Measurements from ENCODE around the gene PTPRN2. TPM values are rescaled to one million over a fixed set of nuclear protein-coding genes. Genes with fewer than 3 reads are reported as not detected.

The PTPRN2 gene
- total and polyA plus RNA-seq, 2 of the 8 experiments (the other 6 are each of a cell fraction or from before 2014, with no cell fraction given): 2.6 to 4.5 TPM

GRCh38 chr7:157843336-157844140, 744.1 kb downstream of the PTPRN2 start:
- no peak overlapping the region for H3K23ac ChIP-seq (ENCODE audit: insufficient read length)
- H3K79me1 ChIP-seq (ENCODE audit: low read depth, low read length): no peaks in the 10 kb centered on the region
- peaks cover 0 to 3% (median 0%) of the 10 kb centered on the region in 4 experiments; a peak in 1 of 7 replicates for H3K27me3 ChIP-seq (replicated peaks in 1 of 4; ENCODE audit: control insufficient read depth in 3 of 4, extremely low read depth in 1 of 4, insufficient read depth in 3 of 4, low read length in 3 of 4)
- no peak overlapping the region for H2BK12ac ChIP-seq (ENCODE audit: low read depth, low read length)
- H2AK5ac ChIP-seq (ENCODE audit: low read depth, low read length): no peak overlapping the region
- H3K14ac ChIP-seq (ENCODE audit: insufficient read length): no peak overlapping the region
- no peak overlapping the region for H4K5ac ChIP-seq (ENCODE audit: insufficient read length, low read depth, low read length)
- 85% methylated on average over 29 of the region's 29 CpGs; no CpG with 5 or more reads in 1 of the 2 experiments for WGBS, 2 experiments (ENCODE audit: extremely low coverage in 1 of 2, insufficient coverage in 1 of 2, insufficient read length in 1 of 2, insufficient replicate concordance in 2 of 2, low coverage in 1 of 2, low lambda C conversion rate in 2 of 2, missing lambda C conversion rate in 1 of 2)
- H3K27ac ChIP-seq (ENCODE audit: low read depth, low read length): no peak overlapping the region
- peak overlapping the region; percentile 34 for H4K91ac ChIP-seq (replicated peaks; ENCODE audit: insufficient read length, low read length)
- no peak overlapping the region for H3K4me3 ChIP-seq (ENCODE audit: extremely low read depth in 1 of 4, insufficient read depth in 2 of 4, low read depth in 3 of 4, low read length in 4 of 4)
- FAIRE-seq: no peak
- no peak overlapping the region for H2BK5ac ChIP-seq (ENCODE audit: low read depth, low read length)
- peaks cover 0 to 23% (median 15%) of the 10 kb centered on the region in 4 experiments; a peak in 6 of 7 replicates for H3K4me1 ChIP-seq (replicated peaks in 1 of 4; ENCODE audit: control insufficient read depth in 3 of 4, insufficient read depth in 4 of 4, low read length in 3 of 4)
- ChIA-PET POLR2A (ENCODE audit: partially characterized antibody) (no interaction called here), CTCF (ENCODE audit: partially characterized antibody) (interaction anchor here (1.7 kb wide), 1 partner anchor 12 kb away, joined by 3 read pairs; no protein-coding TSS in a partner anchor)
- H2BK15ac ChIP-seq (ENCODE audit: low read length): no peak overlapping the region
- TF ChIP-seq TBP (IDR thresholded peaks at IDR 0.05; ENCODE audit: low read depth, low read length) (no peak), GTF2F1 (IDR thresholded peaks at IDR 0.05; ENCODE audit: borderline replicate concordance, low read depth, low read length) (no peak), E2F6 (IDR thresholded peaks at IDR 0.05) (no peak), SIN3A (conservative IDR thresholded peaks at IDR 0.05 in 1 of 2, IDR thresholded peaks at IDR 0.05 in 1 of 2; ENCODE audit: low read depth in 1 of 2, low read length in 2 of 2) (no peak), POU5F1 (IDR thresholded peaks at IDR 0.05; ENCODE audit: low read depth, low read length) (no peak), FOSL1 (IDR thresholded peaks at IDR 0.05; ENCODE audit: insufficient read depth, low read depth, low read length) (no peak), SP4 (IDR thresholded peaks at IDR 0.05; ENCODE audit: low read length) (no peak), CBX8 (IDR thresholded peaks at IDR 0.05; ENCODE audit: borderline replicate concordance, low read depth, low read length) (no peak), SAP30 (IDR thresholded peaks at IDR 0.05; ENCODE audit: insufficient read depth, insufficient replicate concordance, low read length) (no peak), BCL11A (IDR thresholded peaks at IDR 0.05; ENCODE audit: low read depth in 2 of 2, low read length in 2 of 2) (no peak)
- no peaks in the 10 kb centered on the region; a peak in 1 of 8 replicates for H3K36me3 ChIP-seq (ENCODE audit: control insufficient read depth in 2 of 4, insufficient read depth in 4 of 4, low read length in 3 of 4)
- no peak overlapping the region for H2AFZ ChIP-seq (ENCODE audit: low read length)
- no peak overlapping the region for H3K4ac ChIP-seq (replicated peaks; ENCODE audit: insufficient read length, low read depth, low read length)
- no peaks in the 10 kb centered on the region for H3K79me2 ChIP-seq (ENCODE audit: control insufficient read depth in 1 of 2, insufficient read depth in 2 of 2, low read length in 2 of 2)
- H2BK120ac ChIP-seq (replicated peaks; ENCODE audit: low read depth, low read length): no peak overlapping the region
- H3K9me3 ChIP-seq (ENCODE audit: insufficient read depth in 2 of 2, low read depth in 1 of 2, low read length in 1 of 2): peaks cover 4 to 5% of the 10 kb centered on the region in 2 experiments; a peak in 2 of 4 replicates
- no peak overlapping the region for H3K9ac ChIP-seq (replicated peaks in 1 of 4; ENCODE audit: extremely low read depth in 1 of 4, low read depth in 3 of 4, low read length in 3 of 4)
- no peak overlapping the region; the same call in 1 of the 2 replicates for H3K18ac ChIP-seq (ENCODE audit: extremely low read depth, low read length)
- no peak for DNase-seq (ENCODE audit: low read depth in 1 of 2, low spot score in 2 of 2)
- peaks cover 10% of the 10 kb centered on the region for H3K23me2 ChIP-seq (ENCODE audit: low read depth, low read length)
- H3K56ac ChIP-seq (replicated peaks; ENCODE audit: insufficient read length, low read depth, low read length): no peak overlapping the region
- peaks cover 0 to 2% of the 10 kb centered on the region in 2 experiments for H4K20me1 ChIP-seq (replicated peaks in 1 of 2; ENCODE audit: control insufficient read depth in 1 of 2, insufficient read depth in 2 of 2, low read length in 2 of 2)
- H2BK20ac ChIP-seq (ENCODE audit: low read length): no peak overlapping the region; the same call in 1 of the 2 replicates
- no peak overlapping the region for H3K4me2 ChIP-seq (ENCODE audit: insufficient read depth in 1 of 2, low read depth in 2 of 2, low read length in 2 of 2)
- H4K8ac ChIP-seq (ENCODE audit: extremely low read depth, insufficient read depth, low read length): peak overlapping the region; percentile 82

Measured in H1 (cell line).